HepG2 (cell line): ENCODE data around the gene NYNRIN. TPM values are rescaled to one million over a fixed set of nuclear protein-coding genes. Genes with fewer than 3 reads are reported as not detected.

Experiments
- AKAP8 ChIP-seq: sonication (generic); formaldehyde crosslinking; IDR thresholded peaks from 2 replicates; pipeline ENCODE4 v1.5.1; 2020; ENCODE audit warnings: mild to moderate bottlenecking, missing genetic modification reagents
- DNMT3B ChIP-seq: conservative IDR thresholded peaks from 2 replicates; pipeline ENCODE4 v1.6.1; 2016; ENCODE audit warnings: missing biosample characterization, control low read depth
- GFI1 ChIP-seq: sonication (generic); formaldehyde crosslinking; IDR thresholded peaks from 2 replicates; pipeline ENCODE4 v1.5.0; 2020; ENCODE audit warnings: missing genetic modification reagents, mild to moderate bottlenecking, borderline replicate concordance
- KAT7 ChIP-seq: IDR thresholded peaks from 2 replicates; pipeline ENCODE4 v1.6.1; 2018; ENCODE audit warnings: borderline replicate concordance, missing compliant biosample characterization
- NBN ChIP-seq: fragments of 450-650 bp; conservative IDR thresholded peaks from 2 replicates; pipeline ENCODE4 v1.6.1; 2017
- RBM39 ChIP-seq: fragments of 200-400 bp; formaldehyde crosslinking; IDR thresholded peaks from one replicate; pipeline ENCODE4 v1.6.1; 2018; ENCODE audit warnings: antibody characterized with exemption, mild to moderate bottlenecking, low read depth, low read length; ENCODE audit not compliant: poor library complexity, severe bottlenecking
- SMAD3 ChIP-seq: sonication (generic); formaldehyde crosslinking; IDR thresholded peaks from 2 replicates; pipeline ENCODE4 v1.4.0; 2020; ENCODE audit warnings: missing genetic modification reagents
- ZIK1 ChIP-seq: sonication (generic); formaldehyde crosslinking; IDR thresholded peaks from 2 replicates; pipeline ENCODE4 v1.5.0; 2020; ENCODE audit warnings: mild to moderate bottlenecking, low read depth, missing genetic modification reagents, borderline replicate concordance
- ZMYM2 ChIP-seq: sonication (generic); formaldehyde crosslinking; IDR thresholded peaks from 2 replicates; pipeline ENCODE4 v1.8.0; 2022; ENCODE audit warnings: mild to moderate bottlenecking, missing genetic modification reagents
- ZNF605 ChIP-seq: sonication (generic); formaldehyde crosslinking; IDR thresholded peaks from 2 replicates; pipeline ENCODE4 v1.8.0; 2022; ENCODE audit warnings: mild to moderate bottlenecking, missing genetic modification reagents
- ZNF652 ChIP-seq: IDR thresholded peaks from 2 replicates; pipeline ENCODE4 v1.6.1; 2016; ENCODE audit warnings: low read depth, borderline replicate concordance
- ZNF720 ChIP-seq: sonication (generic); formaldehyde crosslinking; IDR thresholded peaks from 2 replicates; pipeline ENCODE4 v1.4.0; 2020; ENCODE audit warnings: missing genetic modification reagents
- ZSCAN25 ChIP-seq: sonication (generic); formaldehyde crosslinking; IDR thresholded peaks from 2 replicates; pipeline ENCODE4 v1.8.0; 2022; ENCODE audit warnings: mild to moderate bottlenecking, missing genetic modification reagents
- polyA plus RNA-seq, 8 experiments: library from polyadenylated mRNA; depleted of rRNA in 3 of 8; stranded (reverse) in 7 of 8; unstranded in 1 of 8; fragments of >200 nt; fragmentation: Illumina TruSeq in 4 of 8; extraction: Trizol in 4 of 8; gene quantifications; 2 replicates each; pipeline versions ENCODE4 v1.2.1 to v1.2.3, GENCODE V29; 2011 to 2016; ENCODE audit warnings: low read depth in 4 of 8, missing spikeins in 1 of 8, mixed read lengths in 1 of 8; ENCODE audit not compliant: insufficient read depth in 1 of 8
- total RNA-seq, 5 experiments: library from RNA; depleted of rRNA; stranded (reverse); fragments of >200 nt; fragmentation: Illumina TruSeq; extraction: Trizol; gene quantifications; 2 replicates each; pipeline ENCODE4 v1.2.3, GENCODE V29; 2016; ENCODE audit warnings: low read depth in 1 of 5
- TF ChIP-seq, protein P1 (sequence below): sonication (generic); formaldehyde crosslinking; IDR thresholded peaks from 2 replicates; pipeline ENCODE4 v1.5.1; 2020; ENCODE audit warnings: missing genetic modification reagents, mild to moderate bottlenecking, borderline replicate concordance
- TF ChIP-seq, protein P2 (sequence below): sonication (generic); formaldehyde crosslinking; conservative IDR thresholded peaks from 2 replicates; pipeline ENCODE4 v1.5.0; 2020; ENCODE audit warnings: missing genetic modification reagents
- TF ChIP-seq, protein P3 (sequence below): sonication (generic); formaldehyde crosslinking; IDR thresholded peaks from 2 replicates; pipeline ENCODE4 v1.4.0; 2020; ENCODE audit warnings: missing genetic modification reagents, borderline replicate concordance
- TF ChIP-seq, protein P4 (sequence below): sonication (generic); formaldehyde crosslinking; IDR thresholded peaks from 2 replicates; pipeline ENCODE4 v1.5.0; 2020; ENCODE audit warnings: mild to moderate bottlenecking, missing genetic modification reagents, borderline replicate concordance
- TF ChIP-seq, protein P5 (sequence below): sonication (generic); formaldehyde crosslinking; IDR thresholded peaks from 2 replicates; pipeline ENCODE4 v1.8.1; 2022; ENCODE audit warnings: mild to moderate bottlenecking, missing genetic modification reagents

The NYNRIN gene
- total and polyA plus RNA-seq, 2 of the 13 experiments (the other 11 are each of a cell fraction or from before 2014, with no cell fraction given): 0.63 to 1.1 TPM

DNA sequence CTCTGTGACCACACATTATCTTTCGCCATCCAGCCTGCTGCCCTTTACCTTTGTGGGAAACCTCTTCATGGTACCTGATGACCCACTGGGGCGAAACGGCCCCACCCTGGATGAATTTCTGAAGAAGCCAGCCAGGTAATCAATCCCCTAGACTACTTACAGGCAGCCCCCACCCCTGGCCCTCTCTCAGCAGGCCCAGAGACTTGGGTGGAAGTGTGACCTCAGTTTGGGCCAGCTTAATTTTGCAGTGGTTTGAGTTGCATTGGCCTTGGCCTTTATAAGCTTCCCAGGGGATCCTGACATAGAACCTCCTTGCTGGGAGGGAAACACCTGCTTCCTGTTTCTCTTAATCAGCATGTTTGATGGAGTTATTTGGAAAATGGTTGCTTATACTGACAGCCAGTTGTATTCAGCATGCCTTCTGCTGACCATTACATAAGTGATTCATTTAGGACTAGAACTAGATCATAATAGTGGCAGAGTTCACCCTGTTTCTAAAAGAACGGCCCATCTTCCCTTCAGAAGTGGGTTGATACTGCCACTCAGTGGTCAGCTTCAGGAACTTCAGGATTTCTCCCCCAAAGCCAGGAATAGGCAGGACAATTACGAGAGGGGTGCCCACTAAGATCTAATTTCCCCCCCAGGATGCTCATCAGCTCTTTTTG lies 37.7 kb downstream of the NYNRIN start (continued):
- TF ChIP-seq, protein P1, sequence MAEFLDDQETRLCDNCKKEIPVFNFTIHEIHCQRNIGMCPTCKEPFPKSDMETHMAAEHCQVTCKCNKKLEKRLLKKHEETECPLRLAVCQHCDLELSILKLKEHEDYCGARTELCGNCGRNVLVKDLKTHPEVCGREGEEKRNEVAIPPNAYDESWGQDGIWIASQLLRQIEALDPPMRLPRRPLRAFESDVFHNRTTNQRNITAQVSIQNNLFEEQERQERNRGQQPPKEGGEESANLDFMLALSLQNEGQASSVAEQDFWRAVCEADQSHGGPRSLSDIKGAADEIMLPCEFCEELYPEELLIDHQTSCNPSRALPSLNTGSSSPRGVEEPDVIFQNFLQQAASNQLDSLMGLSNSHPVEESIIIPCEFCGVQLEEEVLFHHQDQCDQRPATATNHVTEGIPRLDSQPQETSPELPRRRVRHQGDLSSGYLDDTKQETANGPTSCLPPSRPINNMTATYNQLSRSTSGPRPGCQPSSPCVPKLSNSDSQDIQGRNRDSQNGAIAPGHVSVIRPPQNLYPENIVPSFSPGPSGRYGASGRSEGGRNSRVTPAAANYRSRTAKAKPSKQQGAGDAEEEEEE (CRISPR knock-in tag): 0 out of 2 replicates have a peak, but pooled peaks have one; percentile 31
- TF ChIP-seq DNMT3B (CRISPR knock-in tag) (no peak), SMAD3 (CRISPR knock-in tag) (no peak), GFI1 (CRISPR knock-in tag) (no peak), ZSCAN25 (CRISPR knock-in tag) (no peak), ZNF720 (CRISPR knock-in tag) (no peak), AKAP8 (CRISPR knock-in tag) (no peak), NBN (no peak), ZNF605 (no peak; the same call in 1 of the 2 replicates), RBM39 (no peak), ZIK1 (CRISPR knock-in tag) (no peak), KAT7 (CRISPR knock-in tag) (no peak), ZNF652 (no peak), ZMYM2 (CRISPR knock-in tag) (no peak)
- TF ChIP-seq, protein P2, sequence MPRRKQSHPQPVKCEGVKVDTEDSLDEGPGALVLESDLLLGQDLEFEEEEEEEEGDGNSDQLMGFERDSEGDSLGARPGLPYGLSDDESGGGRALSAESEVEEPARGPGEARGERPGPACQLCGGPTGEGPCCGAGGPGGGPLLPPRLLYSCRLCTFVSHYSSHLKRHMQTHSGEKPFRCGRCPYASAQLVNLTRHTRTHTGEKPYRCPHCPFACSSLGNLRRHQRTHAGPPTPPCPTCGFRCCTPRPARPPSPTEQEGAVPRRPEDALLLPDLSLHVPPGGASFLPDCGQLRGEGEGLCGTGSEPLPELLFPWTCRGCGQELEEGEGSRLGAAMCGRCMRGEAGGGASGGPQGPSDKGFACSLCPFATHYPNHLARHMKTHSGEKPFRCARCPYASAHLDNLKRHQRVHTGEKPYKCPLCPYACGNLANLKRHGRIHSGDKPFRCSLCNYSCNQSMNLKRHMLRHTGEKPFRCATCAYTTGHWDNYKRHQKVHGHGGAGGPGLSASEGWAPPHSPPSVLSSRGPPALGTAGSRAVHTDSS (CRISPR knock-in tag): no peak
- TF ChIP-seq, protein P3, sequence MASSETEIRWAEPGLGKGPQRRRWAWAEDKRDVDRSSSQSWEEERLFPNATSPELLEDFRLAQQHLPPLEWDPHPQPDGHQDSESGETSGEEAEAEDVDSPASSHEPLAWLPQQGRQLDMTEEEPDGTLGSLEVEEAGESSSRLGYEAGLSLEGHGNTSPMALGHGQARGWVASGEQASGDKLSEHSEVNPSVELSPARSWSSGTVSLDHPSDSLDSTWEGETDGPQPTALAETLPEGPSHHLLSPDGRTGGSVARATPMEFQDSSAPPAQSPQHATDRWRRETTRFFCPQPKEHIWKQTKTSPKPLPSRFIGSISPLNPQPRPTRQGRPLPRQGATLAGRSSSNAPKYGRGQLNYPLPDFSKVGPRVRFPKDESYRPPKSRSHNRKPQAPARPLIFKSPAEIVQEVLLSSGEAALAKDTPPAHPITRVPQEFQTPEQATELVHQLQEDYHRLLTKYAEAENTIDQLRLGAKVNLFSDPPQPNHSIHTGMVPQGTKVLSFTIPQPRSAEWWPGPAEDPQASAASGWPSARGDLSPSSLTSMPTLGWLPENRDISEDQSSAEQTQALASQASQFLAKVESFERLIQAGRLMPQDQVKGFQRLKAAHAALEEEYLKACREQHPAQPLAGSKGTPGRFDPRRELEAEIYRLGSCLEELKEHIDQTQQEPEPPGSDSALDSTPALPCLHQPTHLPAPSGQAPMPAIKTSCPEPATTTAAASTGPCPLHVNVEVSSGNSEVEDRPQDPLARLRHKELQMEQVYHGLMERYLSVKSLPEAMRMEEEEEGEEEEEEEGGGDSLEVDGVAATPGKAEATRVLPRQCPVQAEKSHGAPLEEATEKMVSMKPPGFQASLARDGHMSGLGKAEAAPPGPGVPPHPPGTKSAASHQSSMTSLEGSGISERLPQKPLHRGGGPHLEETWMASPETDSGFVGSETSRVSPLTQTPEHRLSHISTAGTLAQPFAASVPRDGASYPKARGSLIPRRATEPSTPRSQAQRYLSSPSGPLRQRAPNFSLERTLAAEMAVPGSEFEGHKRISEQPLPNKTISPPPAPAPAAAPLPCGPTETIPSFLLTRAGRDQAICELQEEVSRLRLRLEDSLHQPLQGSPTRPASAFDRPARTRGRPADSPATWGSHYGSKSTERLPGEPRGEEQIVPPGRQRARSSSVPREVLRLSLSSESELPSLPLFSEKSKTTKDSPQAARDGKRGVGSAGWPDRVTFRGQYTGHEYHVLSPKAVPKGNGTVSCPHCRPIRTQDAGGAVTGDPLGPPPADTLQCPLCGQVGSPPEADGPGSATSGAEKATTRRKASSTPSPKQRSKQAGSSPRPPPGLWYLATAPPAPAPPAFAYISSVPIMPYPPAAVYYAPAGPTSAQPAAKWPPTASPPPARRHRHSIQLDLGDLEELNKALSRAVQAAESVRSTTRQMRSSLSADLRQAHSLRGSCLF (CRISPR knock-in tag): no peak
- TF ChIP-seq, protein P4, sequence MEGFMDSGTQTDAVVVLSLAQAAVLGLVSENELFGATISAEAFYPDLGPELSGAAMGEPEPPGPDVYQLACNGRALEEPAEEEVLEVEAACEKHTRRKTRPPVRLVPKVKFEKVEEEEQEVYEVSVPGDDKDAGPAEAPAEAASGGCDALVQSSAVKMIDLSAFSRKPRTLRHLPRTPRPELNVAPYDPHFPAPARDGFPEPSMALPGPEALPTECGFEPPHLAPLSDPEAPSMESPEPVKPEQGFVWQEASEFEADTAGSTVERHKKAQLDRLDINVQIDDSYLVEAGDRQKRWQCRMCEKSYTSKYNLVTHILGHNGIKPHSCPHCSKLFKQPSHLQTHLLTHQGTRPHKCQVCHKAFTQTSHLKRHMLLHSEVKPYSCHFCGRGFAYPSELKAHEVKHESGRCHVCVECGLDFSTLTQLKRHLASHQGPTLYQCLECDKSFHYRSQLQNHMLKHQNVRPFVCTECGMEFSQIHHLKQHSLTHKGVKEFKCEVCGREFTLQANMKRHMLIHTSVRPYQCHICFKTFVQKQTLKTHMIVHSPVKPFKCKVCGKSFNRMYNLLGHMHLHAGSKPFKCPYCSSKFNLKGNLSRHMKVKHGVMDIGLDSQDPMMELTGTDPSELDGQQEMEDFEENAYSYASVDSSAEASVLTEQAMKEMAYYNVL: no peak; the same call in 1 of the 2 replicates
- TF ChIP-seq, protein P5, sequence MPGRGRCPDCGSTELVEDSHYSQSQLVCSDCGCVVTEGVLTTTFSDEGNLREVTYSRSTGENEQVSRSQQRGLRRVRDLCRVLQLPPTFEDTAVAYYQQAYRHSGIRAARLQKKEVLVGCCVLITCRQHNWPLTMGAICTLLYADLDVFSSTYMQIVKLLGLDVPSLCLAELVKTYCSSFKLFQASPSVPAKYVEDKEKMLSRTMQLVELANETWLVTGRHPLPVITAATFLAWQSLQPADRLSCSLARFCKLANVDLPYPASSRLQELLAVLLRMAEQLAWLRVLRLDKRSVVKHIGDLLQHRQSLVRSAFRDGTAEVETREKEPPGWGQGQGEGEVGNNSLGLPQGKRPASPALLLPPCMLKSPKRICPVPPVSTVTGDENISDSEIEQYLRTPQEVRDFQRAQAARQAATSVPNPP (CRISPR knock-in tag): no peak
